DOHH2 (cell line): ENCODE results near the gene CALN1.

Experiments
- CTCF ChIP-seq: fragments of 200-600 bp; sonication (generic); IDR thresholded peaks from one replicate; pipeline ENCODE4 v1.5.1; 2014; ENCODE audit warnings: antibody characterized with exemption, mild to moderate bottlenecking, low read depth, low read length; ENCODE audit not compliant: poor library complexity, severe bottlenecking
- EZH2phosphoT487 ChIP-seq: fragments of 200-600 bp; sonication (generic); IDR thresholded peaks from 2 replicates; pipeline ENCODE4 v1.6.1; 2017; ENCODE audit warnings: borderline replicate concordance, mild to moderate bottlenecking, antibody characterized with exemption, low read length, moderate library complexity, mixed read lengths

DNA sequence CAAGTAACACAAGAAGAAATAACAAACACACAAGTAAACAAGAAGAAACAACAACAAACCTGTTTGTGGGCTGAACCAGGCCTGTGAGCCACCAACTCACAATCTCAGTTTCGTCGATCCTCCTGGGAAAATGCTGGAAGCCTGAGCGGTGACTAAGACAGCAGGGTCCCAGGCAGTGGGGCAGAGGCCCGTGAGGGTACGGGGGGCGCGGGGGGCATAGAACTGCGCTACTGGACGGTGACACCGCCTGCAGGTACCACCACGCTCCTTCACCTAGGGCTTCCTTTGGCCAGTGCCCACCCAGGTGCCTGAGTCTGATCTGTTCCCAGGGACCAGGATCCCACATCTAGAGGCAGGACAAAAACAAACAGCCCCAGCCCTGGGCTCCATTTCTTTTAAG, 3.4 kb upstream of the CALN1 start:
- no peak for TF ChIP-seq CTCF
- no peak for TF ChIP-seq EZH2phosphoT487
